Activated gamma-delta T cell treated with Interleukin-2 at 50 U/mL for 16 hours (primary cell): Measurements from ENCODE around the gene ZC3H14.

ENCODE experiments used
- DNase-seq: peaks from one replicate; pipeline ENCODE4 v3.0.0-alpha.2; 2020

The ZC3H14 gene

GRCh38 chr14:88551980-88552431, 10.8 kb upstream of the ZC3H14 start:
- no peak for DNase-seq

GRCh38 chr14:88552876-88553275, 10.0 kb upstream of the ZC3H14 start:
- DNase-seq: no peak

- DNase-seq: no peak
These were observed 8.9 kb upstream of the ZC3H14 start for GRCh38 chr14:88553886-88554456.

GRCh38 chr14:88554457-88555286, 8.2 kb upstream of the ZC3H14 start, which contains the start of gene PTPN21:
Gene PTPN21 (minus strand): TSS chr14:88555007. CDS start chr14:88550417, 4,590 bp downstream.
- DNase-seq: no peak

DNA sequence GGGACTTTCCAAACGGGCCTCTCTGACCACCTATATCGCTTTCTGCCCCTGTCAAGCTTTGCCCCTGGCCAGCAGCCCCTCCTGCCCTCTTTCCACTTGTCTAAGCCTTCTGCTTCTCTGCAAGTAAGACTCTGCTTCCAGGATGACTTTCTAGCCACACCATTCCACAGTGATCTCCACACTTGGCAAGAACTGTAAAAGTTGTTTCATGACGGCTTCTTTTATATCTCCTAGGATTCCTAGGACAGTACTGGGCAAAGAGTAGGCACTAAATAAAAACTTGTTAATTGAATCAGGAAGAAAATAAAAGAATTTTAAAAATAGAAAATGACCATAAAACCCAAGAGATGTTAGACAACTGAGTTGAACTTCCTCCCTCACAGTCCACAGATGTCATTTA, 6.3 kb upstream of the ZC3H14 start:
- no peak for DNase-seq

DNA sequence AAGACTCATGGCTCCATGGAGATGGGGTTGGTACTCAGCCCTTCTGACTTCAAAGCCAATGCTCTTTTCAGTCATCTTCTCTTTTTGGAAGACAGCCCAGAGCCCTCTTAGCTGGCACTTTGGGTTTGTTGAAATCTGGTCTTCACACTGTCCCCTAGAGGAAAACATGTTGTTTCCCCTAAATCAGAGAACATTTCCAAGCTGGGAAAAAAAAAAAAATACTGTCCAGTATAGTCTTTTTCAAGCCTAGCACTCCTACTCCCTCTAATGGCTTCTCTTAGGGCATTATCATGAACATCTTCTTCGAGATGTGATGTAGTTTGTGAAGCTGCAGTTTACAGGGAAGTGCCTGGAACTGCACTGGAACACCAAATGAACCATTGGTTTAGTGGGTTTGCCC, 3.0 kb upstream of the ZC3H14 start:
- DNase-seq: no peak

DNA sequence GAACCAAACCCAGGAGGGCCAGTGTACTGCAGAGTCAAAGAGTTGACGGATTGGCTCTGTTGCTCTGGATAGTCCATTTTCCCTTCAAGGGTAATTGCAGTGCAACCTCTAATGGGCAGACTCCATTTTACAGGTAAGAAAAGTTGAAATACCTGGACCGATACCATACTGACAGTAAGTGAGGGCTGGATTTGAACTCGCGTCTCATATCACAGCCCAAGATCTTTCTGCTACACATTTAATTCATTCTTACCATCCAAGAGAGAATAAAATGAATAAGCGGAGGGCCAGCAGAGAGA, 356 bp upstream of the ZC3H14 start:
- no peak for DNase-seq

GRCh38 chr14:88563845-88564244, 1.0 kb downstream of the ZC3H14 start:
- DNase-seq: no peak

DNA sequence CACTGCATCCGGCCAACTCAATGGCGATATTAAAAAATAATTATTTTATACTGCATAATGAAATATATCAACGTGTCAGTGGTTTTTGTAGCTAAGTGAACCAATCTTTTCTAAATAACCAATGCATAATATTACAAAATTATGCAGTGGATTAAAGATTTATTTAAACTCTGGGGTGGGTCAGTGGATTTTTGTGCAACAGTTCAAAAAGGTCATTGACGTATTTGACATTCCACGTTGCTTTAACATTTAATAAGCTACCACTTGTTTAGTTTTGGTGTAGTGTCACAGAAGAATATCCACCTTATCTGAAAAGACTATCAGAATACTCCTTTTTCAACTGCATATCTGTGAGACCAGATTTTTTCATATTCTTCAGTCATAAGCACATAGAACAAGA, 2.6 kb downstream of the ZC3H14 start:
- DNase-seq: no peak

DNA sequence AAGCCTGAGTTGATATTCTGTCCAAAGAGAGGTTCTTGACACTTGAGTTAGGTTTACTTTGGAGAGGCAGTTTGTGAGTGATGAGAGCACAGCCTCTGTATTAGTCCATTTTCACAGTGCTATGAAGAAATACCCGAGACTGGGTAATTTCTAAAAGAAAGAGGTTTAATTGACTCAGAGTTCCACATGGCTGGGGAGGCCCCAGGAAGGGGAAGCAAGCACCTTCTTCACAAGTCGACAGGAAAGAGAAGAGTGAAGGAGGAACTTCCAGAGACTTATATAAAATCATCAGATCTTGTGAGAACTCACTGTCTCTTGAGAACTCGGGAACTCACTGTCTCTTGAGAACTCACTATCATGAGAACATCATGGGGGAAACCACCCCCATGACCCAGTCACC, 5.4 kb downstream of the ZC3H14 start:
- no peak for DNase-seq

- DNase-seq: no peak
These were observed 9.3 kb downstream of the ZC3H14 start for GRCh38 chr14:88572117-88572516.

DNA sequence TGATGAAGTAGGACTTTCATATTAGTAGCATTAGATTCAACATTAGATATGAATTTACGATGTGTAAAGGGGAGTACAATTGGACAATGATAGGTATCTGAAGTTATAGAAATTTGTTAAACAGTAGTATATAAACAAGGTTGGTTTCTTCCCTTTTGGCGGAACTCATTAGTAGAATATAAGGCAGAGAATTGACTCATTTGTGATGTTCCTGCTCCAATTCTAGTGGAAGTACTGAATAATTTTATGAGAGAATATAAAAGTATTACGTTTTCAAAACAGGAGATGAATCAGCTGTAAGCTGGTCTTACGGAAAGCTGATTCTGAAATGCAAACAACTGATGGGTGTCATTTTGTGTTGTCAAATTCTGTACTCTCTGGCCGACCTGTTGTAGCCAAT, 13.4 kb downstream of the ZC3H14 start:
- no peak for DNase-seq

- no peak for DNase-seq
These were observed 21.6 kb downstream of the ZC3H14 start for GRCh38 chr14:88584451-88584850.

DNA sequence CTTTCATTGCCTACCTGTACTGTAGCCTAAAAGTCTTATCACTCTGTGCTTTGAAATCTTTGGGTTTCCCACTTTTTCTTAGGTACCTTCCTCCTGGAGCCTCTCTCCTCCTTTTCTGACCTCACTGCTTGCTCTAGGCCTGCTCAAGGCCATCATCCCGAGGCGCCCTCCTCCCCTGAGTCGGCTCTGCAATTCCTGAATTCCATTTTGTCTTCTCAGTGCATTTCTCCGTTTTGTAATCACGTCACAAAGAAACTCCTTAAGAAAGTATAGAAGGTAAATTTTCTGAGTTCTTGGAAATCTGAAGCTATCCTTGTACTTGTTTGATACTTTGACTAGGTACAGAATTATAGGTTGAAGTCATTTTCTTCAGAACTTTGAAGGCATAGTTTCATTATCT, 25.2 kb downstream of the ZC3H14 start:
- DNase-seq: no peak

DNA sequence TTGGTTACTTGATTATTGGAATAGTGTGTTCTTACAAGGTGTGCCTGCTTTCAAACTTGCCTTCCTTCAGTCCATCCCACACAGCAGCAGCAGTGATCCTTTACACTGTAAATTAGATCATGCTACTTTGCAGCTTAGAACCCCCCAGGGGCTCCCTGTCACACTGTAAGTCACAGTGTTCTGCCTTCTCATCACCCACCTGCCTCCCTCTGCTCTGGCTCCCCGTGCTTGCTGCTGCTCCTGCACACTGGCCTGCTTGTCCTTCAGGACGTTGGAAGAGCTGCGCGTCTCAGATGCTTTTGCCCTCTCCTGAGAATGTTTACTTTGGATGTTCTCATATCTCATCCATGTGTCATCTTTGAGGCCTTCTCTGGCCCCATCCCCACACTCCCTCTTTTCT, 27.3 kb downstream of the ZC3H14 start:
- no peak for DNase-seq

DNA sequence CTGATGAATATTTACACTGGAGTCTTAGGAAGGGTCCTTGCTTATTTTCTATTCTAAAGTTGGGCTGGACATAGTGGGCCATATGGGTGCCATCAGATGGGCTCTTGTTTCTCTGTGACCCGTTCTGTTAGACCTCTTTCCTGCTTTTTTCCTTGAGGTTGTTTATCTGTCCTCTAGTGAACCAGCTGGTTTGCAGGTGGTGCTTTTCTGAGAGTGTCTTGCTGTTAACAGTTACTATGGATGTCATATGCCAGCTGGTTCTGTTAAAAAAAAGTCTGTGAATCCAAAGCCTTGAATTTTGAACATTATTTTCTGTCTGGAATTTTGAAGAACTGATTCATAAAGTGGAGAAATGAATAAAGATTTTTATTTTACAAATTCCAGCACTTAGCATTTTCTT, 29.2 kb downstream of the ZC3H14 start:
- DNase-seq: no peak

DNA sequence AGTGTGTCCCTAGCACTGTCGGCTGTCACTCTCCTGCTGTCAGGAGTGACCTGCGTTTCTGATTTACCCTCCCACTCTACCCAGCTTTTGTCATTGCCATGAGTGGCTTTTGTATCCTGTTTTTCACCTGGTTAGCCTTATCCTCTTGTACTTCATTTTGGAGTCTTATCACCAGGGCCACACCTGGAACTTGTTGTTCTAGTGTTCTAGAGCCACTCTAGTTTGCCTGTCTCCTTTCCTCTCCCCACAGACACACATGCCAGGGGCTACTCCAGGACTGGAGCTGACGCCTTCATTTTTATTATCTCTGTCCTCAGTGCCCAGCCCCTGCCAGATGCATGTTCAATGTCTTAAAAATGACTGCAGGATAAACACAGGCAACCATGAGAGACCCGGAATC, 34.2 kb downstream of the ZC3H14 start:
- no peak for DNase-seq

DNA sequence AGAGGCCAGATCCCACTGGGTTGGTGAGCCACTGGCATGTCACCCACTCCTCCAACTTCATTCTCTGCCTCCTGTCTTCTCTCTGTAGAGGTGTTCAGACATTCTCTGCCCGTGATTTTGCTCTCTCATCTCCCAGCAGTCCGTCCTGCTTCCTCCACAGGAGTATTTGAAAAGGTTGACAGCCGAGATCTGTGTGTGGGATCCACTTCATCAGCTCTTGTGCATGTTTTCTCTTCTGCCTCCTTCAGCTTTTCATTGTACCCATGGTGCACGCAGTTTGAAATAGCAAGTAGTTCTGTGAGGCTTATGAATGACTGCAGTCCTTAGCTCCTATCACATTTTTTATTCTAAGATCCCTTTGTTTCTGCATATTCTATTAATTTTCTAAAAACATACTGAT, 34.8 kb downstream of the ZC3H14 start:
- DNase-seq: no peak

- no peak for DNase-seq
These were observed 35.3 kb downstream of the ZC3H14 start for GRCh38 chr14:88598097-88598675.

GRCh38 chr14:88599326-88599725, 36.5 kb downstream of the ZC3H14 start:
- no peak for DNase-seq

DNA sequence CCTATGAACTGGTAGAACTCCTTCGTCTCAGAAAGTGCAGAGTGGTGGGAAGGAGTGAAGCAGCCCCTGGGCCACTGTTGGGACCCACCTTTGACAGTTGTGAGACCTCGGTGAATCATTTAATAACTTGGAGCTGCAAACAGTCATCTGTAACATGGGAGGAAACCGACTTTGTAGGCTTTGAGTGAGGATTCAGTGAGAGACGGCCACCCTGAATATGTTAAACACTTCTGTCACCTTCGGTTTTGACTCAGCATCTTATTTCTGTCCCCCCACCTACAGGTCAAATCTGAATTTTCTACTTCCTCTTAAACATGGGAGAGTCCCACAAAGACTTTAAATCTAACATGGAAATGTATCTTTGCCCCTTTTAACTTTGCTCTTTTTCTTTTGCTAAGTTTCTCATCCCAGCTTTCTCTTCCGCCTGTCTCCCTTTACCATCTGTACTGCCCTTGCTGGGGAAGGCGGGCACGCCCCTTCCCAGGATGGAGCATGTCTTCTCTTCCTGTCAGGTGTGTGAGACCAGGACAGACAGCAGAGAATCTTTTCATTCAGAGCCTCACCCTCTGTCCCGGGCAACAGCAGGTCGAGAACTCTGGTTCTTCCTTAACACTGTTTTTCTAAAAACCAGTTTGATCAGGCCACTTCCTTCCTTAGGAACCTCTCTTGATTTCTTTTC, 37.1 kb downstream of the ZC3H14 start:
- no peak for DNase-seq

DNA sequence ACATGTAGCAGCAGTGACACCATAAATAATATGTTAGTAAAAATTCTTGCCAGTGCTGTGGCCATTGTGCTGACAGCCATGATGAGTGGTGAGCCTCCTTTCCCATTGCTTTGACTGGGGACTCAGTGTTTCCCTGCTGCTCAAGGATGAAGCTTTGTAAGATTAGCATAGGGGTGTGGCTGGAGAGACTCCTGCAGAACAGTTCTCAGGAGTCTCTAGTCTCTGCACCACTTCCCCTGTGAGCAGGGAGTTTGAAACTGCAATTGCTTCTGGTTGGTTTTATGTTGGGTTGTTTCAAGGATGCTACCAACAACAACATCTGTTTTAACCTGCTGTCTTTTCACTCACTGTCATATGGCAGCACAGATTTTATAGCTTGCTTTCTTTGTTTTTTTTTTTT, 41.4 kb downstream of the ZC3H14 start:
- no peak for DNase-seq

DNA sequence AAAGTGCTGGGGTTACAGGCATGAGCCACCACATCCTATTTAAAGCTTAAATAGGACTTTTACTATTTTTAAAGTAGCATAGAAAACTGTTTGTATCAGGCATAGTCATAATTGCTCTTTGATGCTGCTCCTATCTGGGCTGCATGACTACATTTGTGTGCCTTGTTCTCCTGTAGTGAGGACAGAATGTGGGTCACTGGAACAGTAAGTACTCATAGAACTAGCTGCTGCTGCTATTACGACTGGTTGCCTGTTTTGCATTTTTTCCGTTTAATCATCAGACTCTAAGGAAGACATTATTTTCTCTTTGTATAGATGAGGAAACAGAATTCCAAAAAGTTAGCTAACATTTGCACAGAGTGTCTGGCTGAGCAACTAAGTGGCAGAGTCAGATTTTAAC, 42.8 kb downstream of the ZC3H14 start:
- DNase-seq: no peak

GRCh38 chr14:88607829-88608228, 45.0 kb downstream of the ZC3H14 start:
- DNase-seq: no peak
